Transverse colon (tissue), 4 donors: ENCODE results near the gene GPR107. TPM values are rescaled to one million over a fixed set of nuclear protein-coding genes. Genes with fewer than 3 reads are reported as not detected.
A peak's percentile ranks its signal among the peaks of the same experiment; 100 is the strongest.
"Not testable (repeated sequence)": the region's sequence is repeated elsewhere in the genome, so short reads cannot be mapped to it uniquely, and the experiment has no call there.

ENCODE experiments used
- DNase-seq: peaks from one replicate; pipeline ENCODE4 v3.0.0-alpha.2; 2019
- H3K27ac ChIP-seq, 4 donors: fragments of 200-600 bp; sonication (generic); 2 replicates each; pipeline ENCODE4 v1.5.1; 2016 to 2018; ENCODE audit warnings: inconsistent platforms in 4 of 4
- H3K27me3 ChIP-seq: fragments of 200-600 bp; sonication (generic); 2 replicates; pipeline ENCODE4 v1.5.1; 2017; ENCODE audit warnings: inconsistent platforms
- H3K36me3 ChIP-seq, 4 donors: fragments of 200-600 bp; sonication (generic); 2 replicates each; pipeline ENCODE4 v1.5.1; 2017 to 2019; ENCODE audit warnings: inconsistent platforms in 4 of 4
- H3K4me1 ChIP-seq, 4 donors: fragments of 200-600 bp; sonication (generic); 2 replicates each; pipeline ENCODE4 v1.5.1; 2017 to 2020; ENCODE audit warnings: inconsistent platforms in 4 of 4
- H3K4me3 ChIP-seq, 4 donors: fragments of 200-600 bp; sonication (generic); 1 replicate in 1 of 4; 2 replicates in 3 of 4; pipeline versions ENCODE4 v1.5.1 to v1.6.1; 2017 to 2019; ENCODE audit warnings: inconsistent platforms in 4 of 4
- H3K9me3 ChIP-seq, 2 donors: fragments of 200-600 bp; sonication (generic); 2 replicates each; pipeline ENCODE4 v1.5.1; 2017 to 2019; ENCODE audit warnings: inconsistent platforms in 2 of 2
- EP300 ChIP-seq: sonication (generic); formaldehyde crosslinking; IDR thresholded peaks from one replicate; pipeline ENCODE4 v1.6.1; 2017; ENCODE audit warnings: antibody characterized with exemption, low read depth
- POLR2A ChIP-seq: fragments of 450-650 bp; IDR thresholded peaks from one replicate; pipeline ENCODE4 v1.6.1; 2016; ENCODE audit warnings: antibody characterized with exemption, mild to moderate bottlenecking, moderate library complexity
- POLR2AphosphoS5 ChIP-seq, 3 donors: sonication (generic); formaldehyde crosslinking; IDR thresholded peaks; one replicate each; pipeline ENCODE4 v1.6.1; 2016; ENCODE audit warnings: antibody characterized with exemption in 3 of 3
- WGBS, 2 donors: methylation state at CpG; one replicate each; pipeline ENCODE4 v1.1.5; 2018; ENCODE audit warnings: low coverage in 1 of 2; 5-methylcytosine and 5-hydroxymethylcytosine counted together
- in situ Hi-C, 4 donors: fragments of 200-750 bp; cut with MboI; loops; one replicate each; pipeline versions ENCODE4 v1.15.0 to v1.15.1; 2017; ENCODE audit warnings: low sequenced_read_pairs in 3 of 4, low pct_ligation_motif_present in 1 of 4, low pct_unique_long_range_greater_than_20kb in 1 of 4
- intact Hi-C: fragments of 100-400 bp; cut with DNase I; formaldehyde crosslinking; loops from one replicate; pipeline ENCODE4 v1.15.1; 2023; ENCODE audit warnings: low total_unique reads
- total RNA-seq, 4 donors: library from RNA; depleted of rRNA; stranded (reverse); fragments of >200 nt; gene quantifications; one replicate each; pipeline ENCODE4 v1.1.0, GENCODE V29; 2016
- TF ChIP-seq, protein P1 (sequence below), 5 experiments: fragments of 200-600 bp in 3 of 5; fragments of 450-650 bp in 2 of 5; sonication (generic) in 3 of 5; IDR thresholded peaks; 1 replicate in 2 of 5; 2 replicates in 3 of 5; pipeline ENCODE4 v1.5.1; 2016 to 2017; ENCODE audit warnings: antibody characterized with exemption in 5 of 5, inconsistent platforms in 3 of 5, mild to moderate bottlenecking in 2 of 5, moderate library complexity in 1 of 5

GPR107 gene
- total RNA-seq, 4 donors from 2014 or later, result 25.7 to 33.7 (median 32.7) TPM

- Histone ChIP-seq H3K4me3 (no peak overlapping the region), H3K27me3 (no peaks in the 10 kb centered on the region), H3K27ac (peak overlapping the region; percentile 23 to 76 (median 45)), H3K36me3 (no peaks in the 10 kb centered on the region), H3K9me3 (no peaks in the 10 kb centered on the region), H3K4me1 (peaks cover 0 to 37% (median 18%) of the 10 kb centered on the region in 4 donors)
- DNase-seq, result no peak
- no peak for TF ChIP-seq POLR2A
- no peak for TF ChIP-seq EP300
- TF ChIP-seq, protein P1, sequence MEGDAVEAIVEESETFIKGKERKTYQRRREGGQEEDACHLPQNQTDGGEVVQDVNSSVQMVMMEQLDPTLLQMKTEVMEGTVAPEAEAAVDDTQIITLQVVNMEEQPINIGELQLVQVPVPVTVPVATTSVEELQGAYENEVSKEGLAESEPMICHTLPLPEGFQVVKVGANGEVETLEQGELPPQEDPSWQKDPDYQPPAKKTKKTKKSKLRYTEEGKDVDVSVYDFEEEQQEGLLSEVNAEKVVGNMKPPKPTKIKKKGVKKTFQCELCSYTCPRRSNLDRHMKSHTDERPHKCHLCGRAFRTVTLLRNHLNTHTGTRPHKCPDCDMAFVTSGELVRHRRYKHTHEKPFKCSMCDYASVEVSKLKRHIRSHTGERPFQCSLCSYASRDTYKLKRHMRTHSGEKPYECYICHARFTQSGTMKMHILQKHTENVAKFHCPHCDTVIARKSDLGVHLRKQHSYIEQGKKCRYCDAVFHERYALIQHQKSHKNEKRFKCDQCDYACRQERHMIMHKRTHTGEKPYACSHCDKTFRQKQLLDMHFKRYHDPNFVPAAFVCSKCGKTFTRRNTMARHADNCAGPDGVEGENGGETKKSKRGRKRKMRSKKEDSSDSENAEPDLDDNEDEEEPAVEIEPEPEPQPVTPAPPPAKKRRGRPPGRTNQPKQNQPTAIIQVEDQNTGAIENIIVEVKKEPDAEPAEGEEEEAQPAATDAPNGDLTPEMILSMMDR (IDR thresholded peaks at IDR 0.05), result no peak
- TF ChIP-seq POLR2AphosphoS5 (IDR thresholded peaks at IDR 0.05), result no peak
- WGBS, 2 donors, result 73 to 74% methylated on average over 3 to 4 of the region's 4 CpGs
- in situ Hi-C loops (no loop called here), intact Hi-C loops (no loop called here)
Measured at GRCh38 chr9:130018265-130018664, 35.4 kb upstream of the GPR107 start.

DNA sequence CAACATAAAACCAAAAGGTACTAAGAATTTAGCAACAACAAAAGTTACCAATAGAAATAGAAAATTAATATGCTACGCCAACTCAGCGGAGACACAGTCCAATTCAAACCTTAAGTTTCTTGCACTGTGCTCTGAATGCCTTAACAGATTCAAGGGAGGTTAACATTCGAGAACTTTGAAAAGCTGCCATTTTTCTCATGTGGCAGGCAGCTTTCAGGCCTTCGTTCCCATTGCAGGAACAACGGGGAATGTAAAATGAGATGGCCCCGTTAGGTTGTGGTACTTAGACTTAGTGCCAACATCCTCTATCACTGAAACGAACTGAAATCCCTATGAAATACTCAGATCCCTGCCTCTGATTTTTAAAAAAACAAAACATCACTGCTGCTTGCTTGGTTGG, 33.1 kb upstream of the GPR107 start:
- TF ChIP-seq POLR2A, result no peak
- no peak for TF ChIP-seq POLR2AphosphoS5 (IDR thresholded peaks at IDR 0.05)
- TF ChIP-seq, protein P1 (IDR thresholded peaks at IDR 0.05), result no peak
- TF ChIP-seq EP300, result no peak
- no peaks in the 10 kb centered on the region for H3K9me3 ChIP-seq
- H3K4me3 ChIP-seq, result no peak overlapping the region
- H3K4me1 ChIP-seq, result peaks cover 9 to 50% (median 26%) of the 10 kb centered on the region in 4 donors
- no peaks in the 10 kb centered on the region for H3K27me3 ChIP-seq
- peak overlapping the region; percentile 48 to 76 (median 61) for H3K27ac ChIP-seq
- DNase-seq, result no peak
- 50 to 66% methylated on average over 6 to 7 of the region's 7 CpGs for WGBS, 2 donors
- in situ Hi-C loops, result no loop called here
- intact Hi-C loops, result loop anchor here (5.0 kb wide), 1 partner anchor 698 kb away; no protein-coding TSS in a partner anchor
- H3K36me3 ChIP-seq, result no peaks in the 10 kb centered on the region

DNA sequence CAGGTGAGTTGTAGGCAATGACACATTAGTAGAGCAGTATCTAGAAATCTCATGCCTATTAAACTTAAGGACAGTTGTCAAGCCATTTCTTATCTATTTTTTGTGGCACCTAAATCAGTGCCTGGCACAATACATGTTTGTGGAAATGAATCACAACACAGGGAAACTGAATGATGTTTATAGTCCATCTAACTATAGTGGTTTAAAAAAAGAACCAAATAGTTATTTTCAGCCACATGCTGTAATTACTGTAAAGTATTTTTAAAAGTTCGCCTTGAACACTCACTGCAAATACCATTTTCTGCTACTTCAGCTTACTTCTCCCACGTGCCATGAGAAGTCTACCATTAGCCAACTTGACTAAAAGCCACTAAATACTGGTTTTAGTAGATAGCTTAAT, 32.6 kb upstream of the GPR107 start:
- intact Hi-C loops, result loop anchor here (5.0 kb wide), 1 partner anchor 699 kb away; no protein-coding TSS in a partner anchor

GRCh38 chr9:130021842-130022241, 31.9 kb upstream of the GPR107 start:
- H3K27me3 ChIP-seq, H3K36me3 ChIP-seq, DNase-seq, H3K9me3 ChIP-seq, in situ Hi-C loops, H3K4me3 ChIP-seq: not testable (repeated sequence)
- peaks cover 14 to 58% (median 30%) of the 10 kb centered on the region in 4 donors for H3K4me1 ChIP-seq
- 93 to 100% methylated on average over 3 of the region's 3 CpGs for WGBS, 2 donors
- intact Hi-C loops, result loop anchor here (5.0 kb wide), 1 partner anchor 700 kb away; no protein-coding TSS in a partner anchor
- peak overlapping the region in 3 of 4 donors; percentile 66 to 76 (median 74) for H3K27ac ChIP-seq

More for the DNA sequence above, 32.6 kb upstream of the GPR107 start:
- Histone ChIP-seq H3K36me3 (no peaks in the 10 kb centered on the region), H3K9me3 (no peaks in the 10 kb centered on the region), H3K27me3 (no peaks in the 10 kb centered on the region), H3K4me3 (no peak overlapping the region), H3K4me1 (peaks cover 14 to 52% (median 29%) of the 10 kb centered on the region in 4 donors), H3K27ac (peak overlapping the region; percentile 48 to 76 (median 70))
- TF ChIP-seq EP300 (no peak), POLR2AphosphoS5 (IDR thresholded peaks at IDR 0.05) (no peak), POLR2A (no peak)
- TF ChIP-seq, protein P1 (IDR thresholded peaks at IDR 0.05), result no peak
- in situ Hi-C loops, result no loop called here
- DNase-seq, result no peak
- WGBS, 2 donors, result 52 to 85% methylated on average over 2 of the region's 2 CpGs
